GM13977 (cell line): Measurements from ENCODE around the gene CCDC192.
"Not testable (repeated sequence)": the region's sequence is repeated elsewhere in the genome, so short reads cannot be mapped to it uniquely, and the experiment has no call there.

Experiments used
- DNase-seq: peaks from one replicate; pipeline ENCODE4 v3.0.0; 2012; ENCODE audit warnings: low spot score
- in situ Hi-C: fragments of 300-500 bp; cut with MboI; formaldehyde crosslinking; loops from one replicate; pipeline ENCODE4 v1.12.0; 2022; ENCODE audit warnings: low sequenced_read_pairs, low pct_unique_long_range_greater_than_20kb, mixed read lengths, inconsistent platforms; ENCODE audit not compliant: unreplicated experiment
- TF ChIP-seq, protein P1 (sequence below): IDR thresholded peaks from 2 replicates; pipeline ENCODE4 v1.5.1; 2012; ENCODE audit warnings: mild to moderate bottlenecking, control low read depth; ENCODE audit not compliant: insufficient read depth; ENCODE audit errors: extremely low read depth, missing control alignments

Gene CCDC192

DNA sequence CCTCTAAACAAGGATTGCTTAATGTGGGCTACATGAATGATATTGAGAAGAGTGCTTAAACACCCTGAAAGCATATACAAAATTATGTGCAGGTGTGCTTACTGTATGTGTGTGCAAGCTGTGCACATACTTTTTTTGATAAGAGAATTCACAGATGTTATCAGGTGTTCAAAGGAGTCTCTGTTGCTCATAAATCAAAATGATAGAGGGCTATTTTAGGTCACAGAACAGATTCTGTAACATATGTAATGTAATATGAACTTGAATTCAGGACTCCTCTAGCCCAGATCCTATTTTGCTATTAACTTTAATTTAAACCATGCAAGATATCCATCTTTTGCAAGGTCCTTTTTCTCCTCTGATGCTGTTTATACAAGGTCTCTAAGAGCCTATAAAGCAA, 38.2 kb downstream of the CCDC192 start:
- in situ Hi-C loops = no loop called here
- TF ChIP-seq, protein P1, sequence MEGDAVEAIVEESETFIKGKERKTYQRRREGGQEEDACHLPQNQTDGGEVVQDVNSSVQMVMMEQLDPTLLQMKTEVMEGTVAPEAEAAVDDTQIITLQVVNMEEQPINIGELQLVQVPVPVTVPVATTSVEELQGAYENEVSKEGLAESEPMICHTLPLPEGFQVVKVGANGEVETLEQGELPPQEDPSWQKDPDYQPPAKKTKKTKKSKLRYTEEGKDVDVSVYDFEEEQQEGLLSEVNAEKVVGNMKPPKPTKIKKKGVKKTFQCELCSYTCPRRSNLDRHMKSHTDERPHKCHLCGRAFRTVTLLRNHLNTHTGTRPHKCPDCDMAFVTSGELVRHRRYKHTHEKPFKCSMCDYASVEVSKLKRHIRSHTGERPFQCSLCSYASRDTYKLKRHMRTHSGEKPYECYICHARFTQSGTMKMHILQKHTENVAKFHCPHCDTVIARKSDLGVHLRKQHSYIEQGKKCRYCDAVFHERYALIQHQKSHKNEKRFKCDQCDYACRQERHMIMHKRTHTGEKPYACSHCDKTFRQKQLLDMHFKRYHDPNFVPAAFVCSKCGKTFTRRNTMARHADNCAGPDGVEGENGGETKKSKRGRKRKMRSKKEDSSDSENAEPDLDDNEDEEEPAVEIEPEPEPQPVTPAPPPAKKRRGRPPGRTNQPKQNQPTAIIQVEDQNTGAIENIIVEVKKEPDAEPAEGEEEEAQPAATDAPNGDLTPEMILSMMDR = no peak
- DNase-seq = no peak

DNA sequence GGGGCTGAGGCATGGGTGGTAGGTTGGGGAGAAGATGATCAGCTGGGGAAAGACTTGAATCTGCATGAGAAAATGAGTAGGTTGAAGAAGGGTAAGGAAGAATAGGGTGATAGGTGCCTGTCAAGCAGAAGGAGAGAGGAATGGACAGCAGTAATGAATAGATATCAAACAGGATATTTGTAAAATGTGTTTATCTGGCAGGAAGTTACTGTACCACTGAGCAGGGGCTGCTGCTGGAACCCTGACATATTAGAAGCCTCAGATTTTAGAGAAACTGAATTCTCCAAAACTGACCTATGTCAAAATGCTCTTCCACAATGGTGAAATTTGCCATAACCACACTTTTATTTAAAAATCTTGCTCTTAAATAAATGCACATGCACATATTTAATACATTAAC, 41.0 kb downstream of the CCDC192 start:
- no peak for DNase-seq
- TF ChIP-seq, protein P1 = no peak
- in situ Hi-C loops = no loop called here

DNA sequence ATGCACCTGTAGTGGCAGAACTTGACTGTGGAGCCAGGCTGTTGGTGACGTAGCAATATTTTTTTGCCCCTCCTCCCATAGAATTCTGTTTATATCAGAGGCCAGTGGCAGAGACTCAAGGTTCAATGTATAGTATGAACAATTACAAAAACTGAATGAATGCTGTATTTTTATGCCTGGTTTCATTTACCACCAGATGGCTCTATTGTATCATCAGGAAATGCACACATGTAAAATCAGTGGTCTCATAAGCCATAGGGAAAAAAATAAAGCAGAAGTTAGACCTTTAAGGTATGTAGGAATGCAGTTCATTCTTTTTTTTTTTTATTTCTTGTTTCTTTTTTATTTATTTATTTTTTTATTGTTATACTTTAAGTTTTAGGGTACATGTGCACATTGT, 43.6 kb downstream of the CCDC192 start:
- TF ChIP-seq, protein P1 = peak; percentile 42
- peak; percentile 38 for DNase-seq
- in situ Hi-C loops = no loop called here

- in situ Hi-C loops = not testable (repeated sequence)
These were observed 49.5 kb downstream of the CCDC192 start for GRCh38 chr5:127752503-127753265.

DNA sequence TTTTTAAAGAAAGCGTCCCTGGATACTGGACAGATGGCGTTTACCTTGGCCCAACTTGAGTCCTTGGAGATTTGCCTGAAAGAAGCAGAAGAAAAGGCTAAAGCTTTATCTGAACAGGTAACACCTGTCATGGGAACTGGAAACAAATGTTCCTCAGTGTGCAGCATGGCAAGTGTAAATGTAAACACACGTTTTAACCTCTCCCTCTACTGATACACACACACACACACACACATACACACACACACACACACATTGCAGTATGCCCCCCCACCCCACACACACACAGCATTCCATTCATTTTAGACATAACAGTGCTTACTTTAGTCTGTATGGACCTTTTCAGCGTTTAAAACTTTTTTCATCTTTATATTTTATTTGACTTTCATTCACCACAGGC, 51.1 kb downstream of the CCDC192 start:
- TF ChIP-seq, protein P1 = no peak
- in situ Hi-C loops = no loop called here
- no peak for DNase-seq

More at GRCh38 chr5:127752503-127753265, 49.5 kb downstream of the CCDC192 start:
- DNase-seq = not testable (repeated sequence)

- no peak for DNase-seq
- in situ Hi-C loops = no loop called here
- TF ChIP-seq, protein P1 = no peak
These were observed 51.5 kb downstream of the CCDC192 start for GRCh38 chr5:127754706-127755105.

- in situ Hi-C loops = no loop called here
- TF ChIP-seq, protein P1 = peak; percentile 45
- DNase-seq = peak; percentile 43
These were observed 54.4 kb downstream of the CCDC192 start for GRCh38 chr5:127757576-127757975.
